Activated CD4-positive, CD25-positive, alpha-beta regulatory T cell treated with anti-CD3 and anti-CD28 coated beads, Interleukin-2, amount 50 U/mL, for 16 hours (primary cell): ENCODE results near the gene WDPCP.
"Not testable (repeated sequence)": the region's sequence is repeated elsewhere in the genome, so short reads cannot be mapped to it uniquely, and the experiment has no call there.

ENCODE experiments used
- DNase-seq: peaks from one replicate; pipeline ENCODE4 v3.0.0-alpha.2; 2020; ENCODE audit warnings: low read depth, low spot score

WDPCP gene, protein sequence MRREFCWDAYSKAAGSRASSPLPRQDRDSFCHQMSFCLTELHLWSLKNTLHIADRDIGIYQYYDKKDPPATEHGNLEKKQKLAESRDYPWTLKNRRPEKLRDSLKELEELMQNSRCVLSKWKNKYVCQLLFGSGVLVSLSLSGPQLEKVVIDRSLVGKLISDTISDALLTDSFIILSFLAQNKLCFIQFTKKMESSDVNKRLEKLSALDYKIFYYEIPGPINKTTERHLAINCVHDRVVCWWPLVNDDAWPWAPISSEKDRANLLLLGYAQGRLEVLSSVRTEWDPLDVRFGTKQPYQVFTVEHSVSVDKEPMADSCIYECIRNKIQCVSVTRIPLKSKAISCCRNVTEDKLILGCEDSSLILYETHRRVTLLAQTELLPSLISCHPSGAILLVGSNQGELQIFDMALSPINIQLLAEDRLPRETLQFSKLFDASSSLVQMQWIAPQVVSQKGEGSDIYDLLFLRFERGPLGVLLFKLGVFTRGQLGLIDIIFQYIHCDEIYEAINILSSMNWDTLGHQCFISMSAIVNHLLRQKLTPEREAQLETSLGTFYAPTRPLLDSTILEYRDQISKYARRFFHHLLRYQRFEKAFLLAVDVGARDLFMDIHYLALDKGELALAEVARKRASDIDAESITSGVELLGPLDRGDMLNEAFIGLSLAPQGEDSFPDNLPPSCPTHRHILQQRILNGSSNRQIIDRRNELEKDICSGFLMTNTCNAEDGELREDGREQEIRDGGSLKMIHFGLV

DNA sequence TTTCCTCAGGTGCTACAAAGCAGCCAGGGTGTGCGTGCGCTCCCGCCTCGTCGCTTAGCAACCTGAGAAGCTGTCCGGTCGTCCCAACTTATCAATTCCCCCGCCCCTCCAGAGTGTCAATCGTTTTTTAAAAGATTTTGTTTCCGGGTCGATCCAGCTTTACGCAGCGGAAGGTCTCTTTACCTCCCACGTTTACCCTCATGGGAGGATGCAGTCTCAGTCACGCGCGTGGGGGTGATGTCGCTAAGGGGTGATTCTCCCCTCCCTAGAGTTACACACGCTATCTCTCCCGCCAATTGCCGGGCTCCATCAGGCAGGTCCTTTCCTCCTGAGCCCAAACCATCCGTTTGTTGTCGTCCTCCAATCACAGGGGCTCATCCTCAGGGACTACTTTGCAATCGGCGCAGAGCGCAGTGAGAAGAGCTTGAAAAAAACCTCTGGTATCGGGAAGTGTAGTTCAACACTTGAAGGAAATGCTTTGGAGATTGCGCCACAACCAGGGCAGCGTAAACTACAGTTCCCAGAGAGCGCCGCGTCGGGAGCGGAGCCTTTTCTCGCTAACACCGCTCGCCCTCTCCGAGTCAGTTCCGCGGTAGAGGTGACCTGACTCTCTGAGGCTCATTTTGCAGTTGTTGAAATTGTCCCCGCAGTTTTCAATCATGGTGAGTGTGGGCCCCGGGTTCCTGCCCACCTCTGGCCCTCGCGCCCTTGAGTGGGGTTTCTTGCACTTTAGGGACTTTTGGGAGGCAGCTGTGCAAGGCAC is at the start of gene WDPCP, which contains the start of gene MDH1:
Gene WDPCP (minus strand): TSS at position 93 of the 763 bp plus-strand sequence. CDS start 206 bp downstream, outside the sequence.
Gene MDH1 (plus strand): TSS at position 579 of the 763 bp plus-strand sequence. CDS start 81 bp downstream, at position 660.
- DNase-seq, result peak; percentile 94

DNA sequence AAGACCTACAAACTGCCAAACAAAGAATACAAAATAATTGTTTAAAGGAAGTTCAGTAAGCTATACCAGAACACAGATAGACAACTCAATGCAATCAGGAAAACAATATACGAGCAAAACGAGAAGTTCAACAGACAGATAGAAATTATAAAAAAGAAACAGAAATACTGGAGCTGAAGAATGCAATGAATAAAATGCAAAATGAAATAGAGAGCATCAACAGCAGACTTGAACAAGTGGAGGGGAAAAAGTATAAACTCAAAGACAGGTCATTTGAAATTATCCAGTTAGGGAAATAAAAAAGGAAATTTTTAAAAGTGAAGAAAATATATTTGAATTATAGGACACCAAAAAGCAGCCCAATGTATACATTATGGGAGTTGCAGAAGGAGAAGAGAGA is 44.1 kb upstream of the WDPCP start:
- DNase-seq, result no peak

DNA sequence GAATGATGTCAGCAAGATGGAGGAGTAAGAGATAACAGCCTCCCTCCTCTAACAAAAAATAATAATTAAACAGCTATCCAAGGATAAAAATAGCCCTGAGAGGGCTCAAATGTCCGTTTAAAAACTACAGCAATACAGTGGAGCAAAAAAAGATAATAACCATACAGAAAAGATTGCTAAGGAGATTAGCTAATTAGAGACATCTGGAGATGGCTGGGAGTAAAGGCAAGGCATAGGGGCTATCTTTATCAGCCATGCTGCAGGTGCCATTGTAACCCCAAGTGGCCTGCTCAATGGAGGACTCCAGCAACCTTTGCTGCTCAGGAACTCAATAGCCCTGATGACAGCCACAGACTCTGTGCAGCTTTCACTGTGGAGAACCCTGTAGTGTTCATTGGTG is 43.2 kb upstream of the WDPCP start:
- no peak for DNase-seq

DNA sequence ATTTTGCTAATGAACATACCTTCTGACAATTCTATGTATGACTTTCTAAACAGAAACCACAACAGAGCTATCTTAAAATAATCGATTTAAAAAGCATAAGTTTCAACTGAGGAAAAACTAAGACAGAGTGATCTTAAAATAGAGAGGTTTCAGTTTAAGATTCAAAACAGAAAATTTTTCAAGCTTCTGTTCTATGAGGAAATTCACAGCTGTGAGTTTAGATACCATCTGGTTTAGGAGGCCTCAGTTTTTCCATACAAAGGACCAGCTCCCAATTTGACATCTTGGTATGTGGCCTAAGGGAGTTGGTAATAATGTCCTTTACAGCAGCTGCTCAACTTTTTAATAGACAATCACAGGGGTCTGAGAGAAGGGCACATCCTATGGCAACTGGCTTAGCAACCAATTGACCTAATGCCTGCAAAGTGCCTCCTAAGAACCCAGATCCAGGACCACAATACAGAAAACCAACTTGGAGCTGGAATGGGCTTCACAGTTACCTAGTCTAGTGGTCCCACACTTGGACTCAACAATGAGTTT is 40.2 kb upstream of the WDPCP start:
- DNase-seq, result no peak

DNA sequence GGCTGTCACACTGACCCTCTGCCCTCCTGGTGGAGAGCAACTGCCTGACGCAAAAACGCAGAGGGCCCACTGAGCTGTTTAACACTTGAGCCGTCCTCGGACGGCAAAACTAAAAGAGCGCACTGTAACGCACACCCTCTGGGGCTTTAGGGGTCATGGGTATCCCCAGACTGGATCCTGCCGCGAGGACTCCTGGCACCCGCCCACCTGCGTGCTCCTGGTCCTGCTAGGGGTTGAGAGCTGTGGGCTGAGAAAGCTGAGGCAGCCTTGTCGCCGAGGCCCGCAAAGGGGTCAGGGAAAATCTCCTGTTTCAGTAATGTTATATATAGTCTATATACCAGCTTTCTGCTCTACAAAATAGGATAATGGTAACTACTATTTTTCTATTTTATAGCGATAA is 39.6 kb upstream of the WDPCP start:
- DNase-seq, result no peak

DNA sequence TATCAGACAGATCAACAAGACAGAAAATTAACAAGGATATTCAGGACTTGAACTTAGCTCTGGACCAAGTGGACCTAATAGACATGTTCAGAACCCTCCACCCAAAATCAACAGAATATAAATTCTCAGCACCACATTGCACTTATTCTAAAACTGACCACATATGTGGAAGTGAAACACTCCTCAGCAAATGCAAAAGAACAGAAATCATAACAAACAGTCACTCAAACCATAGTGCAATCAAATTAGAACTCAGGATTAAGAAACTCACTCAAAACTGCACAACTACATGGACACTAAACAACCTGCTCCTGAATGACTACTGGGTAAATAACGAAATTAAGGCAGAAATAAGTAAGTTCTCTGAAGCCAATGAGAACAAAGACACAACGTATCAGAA is 35.5 kb upstream of the WDPCP start:
- DNase-seq, result not testable (repeated sequence)

DNA sequence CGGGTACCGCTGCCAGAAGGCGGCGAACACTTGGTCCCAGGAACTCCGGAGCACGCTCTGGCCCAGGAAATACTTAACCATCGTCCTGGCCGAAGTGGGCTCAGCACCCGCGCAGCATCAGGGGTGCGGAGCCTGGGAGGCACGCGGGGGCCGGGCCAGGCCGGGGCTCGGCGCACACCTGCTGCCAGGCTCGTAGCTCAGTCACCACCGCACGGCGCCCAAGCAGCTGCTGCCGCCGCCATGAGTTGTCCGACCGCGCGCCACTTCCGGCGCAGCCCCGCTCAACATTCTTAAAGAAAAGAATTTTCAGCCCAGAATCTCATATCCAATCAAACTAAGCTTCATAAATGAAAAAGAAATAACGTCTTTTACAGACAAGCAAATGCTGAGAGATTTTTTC is 34.5 kb upstream of the WDPCP start:
- no peak for DNase-seq

DNA sequence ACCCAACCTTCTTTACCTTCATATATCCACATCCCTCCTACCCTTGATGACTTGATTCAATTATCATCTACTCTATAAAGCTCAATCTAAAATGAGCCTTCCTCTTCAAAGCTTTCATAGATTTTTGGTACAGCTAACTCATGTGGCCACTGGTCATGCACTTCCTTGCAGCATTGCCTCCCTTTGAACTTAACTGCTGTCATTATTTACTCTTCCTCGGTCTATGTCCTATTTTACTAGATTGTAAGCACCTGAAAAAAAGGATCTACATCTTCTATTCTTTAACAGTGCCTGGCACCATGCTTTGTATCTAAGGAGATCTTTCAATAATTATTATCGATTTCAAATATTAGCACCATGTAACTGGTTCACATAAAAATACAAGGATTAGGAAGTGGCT is 31.1 kb upstream of the WDPCP start:
- DNase-seq, result no peak

DNA sequence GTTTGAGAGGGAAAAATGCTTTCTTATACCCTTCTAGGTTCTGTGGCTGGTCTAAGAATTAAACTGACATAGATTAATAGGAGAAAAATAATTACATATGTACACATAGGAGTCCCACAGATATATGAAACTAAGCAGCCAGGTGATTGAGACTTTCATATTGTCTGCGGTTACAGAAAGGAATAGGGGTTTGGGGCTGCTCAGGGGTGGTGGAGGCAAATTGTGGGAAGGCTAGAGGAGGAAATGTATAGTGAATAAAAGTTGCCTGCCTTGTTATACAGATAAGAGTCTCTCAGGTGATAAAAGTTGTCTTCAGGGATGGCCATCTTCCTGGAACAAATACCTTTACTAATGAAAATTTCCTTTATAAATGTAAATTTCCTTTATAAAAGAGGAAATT is 29.1 kb upstream of the WDPCP start:
- no peak for DNase-seq

DNA sequence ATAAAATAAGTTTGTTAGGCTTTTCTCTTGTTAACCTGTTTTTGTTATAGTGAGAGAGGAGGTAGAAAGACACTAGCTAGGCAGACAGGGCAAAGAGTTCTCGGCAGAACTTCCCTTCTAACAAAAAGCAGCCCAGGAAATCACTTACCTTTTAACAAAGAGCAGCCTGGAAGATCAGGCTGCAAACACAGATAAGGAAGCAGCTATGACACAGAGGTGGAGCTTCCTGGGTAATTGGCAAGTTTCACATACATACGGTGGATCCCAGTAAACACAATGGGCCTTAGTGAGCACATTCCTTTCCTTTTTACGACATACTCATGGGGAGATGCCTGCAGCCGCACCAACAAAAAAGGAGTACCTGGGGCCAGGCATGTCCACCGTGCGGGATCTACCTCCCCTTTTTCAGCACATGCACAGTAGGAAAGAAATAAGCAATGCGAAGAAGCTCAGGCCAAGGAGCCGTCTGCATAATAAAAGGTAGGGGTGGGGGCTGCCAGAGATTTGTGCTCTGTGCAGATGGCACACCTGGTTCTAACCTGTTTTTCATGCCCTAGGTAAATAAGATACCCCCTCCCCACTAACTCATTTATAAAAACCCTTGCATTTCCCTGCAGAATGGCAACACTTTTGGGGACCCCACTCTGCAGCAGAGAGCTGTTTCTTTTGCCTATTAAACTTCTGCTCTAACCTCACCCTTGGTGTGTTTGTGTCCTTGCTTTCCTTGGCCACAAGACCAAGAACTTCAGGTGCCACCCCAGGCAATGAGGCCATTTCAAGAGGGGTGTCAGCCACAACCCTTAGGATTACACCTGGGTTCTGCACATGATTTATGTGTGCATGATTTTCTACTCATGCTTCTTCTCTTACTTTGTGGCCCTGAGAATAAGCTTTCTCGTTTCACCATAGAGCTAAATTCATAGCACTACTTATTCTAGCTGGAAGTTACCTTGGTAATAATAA is 27.0 kb upstream of the WDPCP start:
- no peak for DNase-seq

DNA sequence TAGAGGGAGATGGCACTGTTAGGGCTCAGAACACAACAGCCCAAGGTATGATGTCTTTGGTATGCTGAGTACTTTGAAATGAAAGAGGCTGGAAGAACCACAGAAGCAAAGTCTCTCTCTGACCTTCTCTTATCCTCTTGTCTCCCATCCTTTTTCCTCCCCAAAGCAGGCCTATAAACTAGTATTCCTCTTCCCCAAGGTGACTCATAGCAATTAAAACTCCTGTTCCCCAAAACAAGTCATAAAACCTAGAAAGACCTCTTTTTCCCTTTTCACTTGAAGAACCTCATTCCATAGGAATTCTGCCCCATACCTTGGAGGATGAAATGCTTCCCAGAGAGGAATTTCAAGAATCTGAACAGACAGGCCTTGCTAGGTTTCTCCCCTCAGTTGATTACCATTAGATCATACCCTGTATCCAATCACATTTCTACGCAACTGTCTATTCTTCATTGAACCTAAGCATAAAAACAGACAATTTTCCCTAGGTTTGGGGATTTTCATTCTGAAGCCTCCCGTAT is 26.2 kb upstream of the WDPCP start:
- DNase-seq, result no peak

DNA sequence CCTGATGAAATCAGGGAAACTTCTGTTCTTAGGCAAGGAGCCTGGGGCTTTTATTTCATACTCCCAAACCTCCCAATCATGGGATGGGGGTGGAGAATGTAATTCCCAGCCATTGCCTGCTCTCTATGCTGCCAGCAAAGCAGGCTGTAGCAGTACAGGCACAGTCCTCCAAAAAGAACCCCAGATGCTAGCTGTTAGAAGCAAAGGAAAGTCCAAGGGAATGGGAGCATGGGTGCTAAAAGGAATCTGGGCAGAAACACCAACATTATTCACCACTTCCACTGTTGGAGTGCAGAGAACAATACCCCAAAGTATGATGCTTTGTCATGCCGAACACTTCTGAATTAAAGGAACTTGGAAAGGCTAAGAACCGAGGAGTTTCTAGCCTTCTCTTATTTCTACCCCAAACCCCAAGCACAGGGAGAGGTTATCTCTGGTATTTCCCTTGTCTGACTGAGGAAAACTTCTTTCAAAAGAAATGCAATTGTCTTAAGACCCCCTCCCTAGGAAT is 25.2 kb upstream of the WDPCP start:
- no peak for DNase-seq

DNA sequence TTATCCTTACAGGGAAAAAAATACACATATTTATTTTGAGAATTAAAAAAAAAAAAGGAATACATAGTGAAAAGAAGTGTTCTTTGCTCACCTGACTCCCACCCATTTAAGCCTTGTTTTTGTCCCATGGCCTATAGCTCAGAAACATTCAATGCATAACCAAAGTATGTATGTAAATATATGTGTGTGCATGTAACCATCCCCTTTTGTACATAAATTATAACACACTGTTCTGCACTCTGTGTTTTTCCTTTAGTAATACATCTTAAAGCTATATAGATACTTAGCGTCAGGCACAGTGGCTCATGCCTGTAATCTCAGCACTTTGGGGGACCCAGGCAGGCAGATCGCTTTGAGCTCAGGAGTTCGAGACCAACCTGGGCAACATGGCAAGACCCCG is 22.2 kb upstream of the WDPCP start:
- no peak for DNase-seq

DNA sequence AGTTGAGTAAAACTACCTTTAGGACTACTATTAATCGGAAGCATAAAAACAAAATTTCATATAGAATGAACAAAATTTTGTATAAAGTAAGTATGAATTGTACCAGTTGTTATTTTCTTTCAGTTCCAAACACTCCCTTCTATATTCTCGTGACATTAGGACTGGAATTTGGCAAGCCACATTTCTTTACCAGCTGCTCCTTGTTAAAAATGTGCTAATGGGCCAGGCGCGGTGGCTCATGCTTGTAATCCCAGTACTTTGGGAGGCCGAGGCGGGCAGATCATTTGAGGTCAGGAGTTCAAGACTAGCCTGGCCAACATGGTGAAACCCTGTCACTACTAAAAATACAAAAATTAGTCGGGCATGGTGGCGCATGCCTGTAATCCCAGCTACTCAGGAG is 20.6 kb upstream of the WDPCP start:
- not testable (repeated sequence) for DNase-seq

DNA sequence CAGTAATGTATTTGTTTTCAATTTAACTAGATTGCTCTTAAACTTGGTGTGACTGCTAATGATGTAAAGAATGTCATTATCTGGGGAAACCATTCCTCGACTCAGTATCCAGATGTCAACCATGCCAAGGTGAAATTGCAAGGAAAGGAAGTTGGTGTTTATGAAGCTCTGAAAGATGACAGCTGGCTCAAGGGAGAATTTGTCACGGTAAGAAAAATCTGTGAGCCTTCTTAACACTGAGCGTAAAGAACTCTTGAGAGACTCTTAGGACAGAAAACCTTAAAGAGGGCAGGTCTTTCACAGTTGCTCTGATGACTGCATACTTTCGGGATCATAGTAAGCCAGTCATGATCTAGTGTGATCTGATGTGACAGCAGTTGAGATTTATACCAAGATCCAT is 16.4 kb upstream of the WDPCP start:
- DNase-seq, result no peak

DNA sequence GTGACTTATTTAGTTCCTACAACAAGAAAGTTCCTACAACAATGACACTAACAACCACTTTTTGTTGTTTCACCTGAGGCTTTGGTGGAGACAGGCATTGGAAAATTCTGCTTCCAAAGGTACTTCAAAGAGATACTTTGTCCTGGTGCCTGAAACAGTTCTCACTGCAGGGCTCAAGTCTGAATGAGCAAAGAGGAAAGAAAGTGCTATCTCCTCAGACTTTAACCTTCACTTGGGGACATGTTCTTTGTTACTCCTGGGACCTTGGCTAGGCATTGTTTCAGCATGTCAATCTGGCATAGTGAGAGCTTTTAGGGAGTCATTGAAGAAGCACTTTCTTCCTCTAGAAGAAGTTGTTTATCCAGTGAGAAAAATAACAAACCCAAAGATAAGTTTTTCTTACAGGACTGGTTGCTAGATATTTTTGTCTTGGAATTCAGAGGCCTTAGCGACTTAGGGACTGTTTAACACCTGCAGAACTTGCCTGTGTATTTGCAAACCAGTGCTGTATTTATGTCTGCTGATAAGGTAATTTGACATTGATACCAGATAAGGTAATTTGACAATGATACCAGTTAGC is 12.7 kb upstream of the WDPCP start:
- DNase-seq, result no peak

DNA sequence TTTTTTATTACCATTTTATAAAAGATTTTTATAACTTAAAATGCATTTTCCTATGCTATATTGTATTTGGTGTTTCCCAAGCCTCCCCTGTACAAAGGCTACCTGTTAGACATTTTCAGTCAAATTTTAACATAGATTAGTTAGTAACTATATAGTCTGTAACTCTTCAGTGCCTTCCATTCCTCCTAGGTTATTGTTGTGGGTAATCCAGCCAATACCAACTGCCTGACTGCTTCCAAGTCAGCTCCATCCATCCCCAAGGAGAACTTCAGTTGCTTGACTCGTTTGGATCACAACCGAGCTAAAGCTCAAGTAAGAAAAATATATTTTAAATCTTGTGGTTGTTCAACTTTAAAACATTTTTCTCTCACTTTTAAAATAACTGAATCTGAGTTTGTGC is 10.7 kb upstream of the WDPCP start:
- no peak for DNase-seq

DNA sequence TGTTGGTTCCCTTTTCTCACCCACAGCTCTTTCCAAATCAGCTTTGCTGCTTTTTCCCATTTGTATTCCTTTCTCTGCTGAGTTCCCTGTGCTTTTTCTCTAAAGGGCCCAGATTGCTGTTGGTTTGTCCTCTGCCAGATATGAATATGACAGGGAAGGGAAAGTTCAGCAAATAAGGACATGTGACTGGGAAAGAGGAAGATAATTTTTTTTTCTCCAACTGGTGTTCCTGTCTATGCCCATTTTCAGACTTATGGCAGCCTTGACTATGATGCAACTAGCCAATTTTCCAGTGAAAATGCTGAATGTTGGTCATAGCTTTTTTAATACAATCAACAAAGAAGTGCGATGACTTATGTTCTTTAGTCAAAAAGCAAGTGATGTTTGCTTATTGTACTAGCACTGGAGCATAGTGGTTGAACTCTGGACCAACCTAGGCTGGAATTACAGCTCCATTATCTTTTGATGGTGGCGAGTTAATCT is 8.2 kb upstream of the WDPCP start:
- DNase-seq, result no peak

DNA sequence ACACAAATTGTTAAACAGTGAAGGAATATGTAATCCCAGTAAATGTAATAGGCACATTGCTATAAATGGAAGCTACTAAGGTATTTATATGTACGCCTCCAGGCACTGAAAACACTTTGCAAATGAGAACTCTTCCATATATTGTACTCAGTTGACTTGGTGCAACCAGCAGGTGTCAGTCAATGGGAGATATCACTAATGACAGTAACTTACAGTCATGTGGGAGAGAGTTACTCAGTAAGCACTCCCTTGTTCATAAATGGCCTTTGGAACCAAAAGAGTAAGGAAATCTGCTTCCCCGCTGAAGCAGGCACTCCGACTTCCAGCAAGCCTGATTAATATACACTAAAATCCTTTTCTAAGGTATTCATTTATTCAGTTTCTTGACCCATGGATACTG is 6.4 kb upstream of the WDPCP start:
- DNase-seq, result no peak
